Astrocyte (in vitro differentiated cells and primary cell): Measurements from ENCODE around the gene SH3RF1. TPM values are rescaled to one million over a fixed set of nuclear protein-coding genes. Genes with fewer than 3 reads are reported as not detected.

ENCODE experiments used
- DNase-seq: peaks from one replicate; pipeline ENCODE4 v3.0.0-alpha.2; 2010; ENCODE audit warnings: low read depth
- FAIRE-seq: peaks from 2 replicates; lab custom pipeline; 2011; peaks lifted over from hg19 to GRCh38; lab: Jason Lieb, UNC
- H2AFZ ChIP-seq: 2 replicates; pipeline ENCODE4 v1.6.0; 2012; ENCODE audit warnings: low read depth, low read length, inconsistent platforms
- H3K27ac ChIP-seq: 2 replicates; pipeline ENCODE4 v1.5.1; 2011; ENCODE audit warnings: low read depth, low read length, inconsistent platforms
- H3K27me3 ChIP-seq: 2 replicates; pipeline ENCODE4 v1.6.0; 2011; ENCODE audit warnings: low read length, inconsistent platforms; ENCODE audit not compliant: insufficient read depth
- H3K36me3 ChIP-seq: 2 replicates; pipeline ENCODE4 v1.5.1; 2011; ENCODE audit warnings: low read length, inconsistent platforms; ENCODE audit not compliant: insufficient read depth
- H3K4me1 ChIP-seq: 2 replicates; pipeline ENCODE4 v1.5.1; 2011; ENCODE audit warnings: low read length, inconsistent platforms; ENCODE audit not compliant: insufficient read depth
- H3K4me2 ChIP-seq: 2 replicates; pipeline ENCODE4 v1.6.0; 2012; ENCODE audit warnings: low read length, inconsistent platforms
- H3K4me3 ChIP-seq: 2 replicates; pipeline ENCODE4 v1.5.1; 2011; ENCODE audit warnings: low read depth, mild to moderate bottlenecking, low read length, inconsistent platforms; ENCODE audit not compliant: insufficient read depth
- H3K79me2 ChIP-seq: 2 replicates; pipeline ENCODE4 v1.6.0; 2012; ENCODE audit warnings: mild to moderate bottlenecking, low read length, inconsistent platforms; ENCODE audit not compliant: insufficient read depth
- H3K9ac ChIP-seq: 2 replicates; pipeline ENCODE4 v1.6.0; 2012; ENCODE audit warnings: mild to moderate bottlenecking, low read length, inconsistent platforms
- H3K9me3 ChIP-seq: 2 replicates; pipeline ENCODE4 v1.5.1; 2012; ENCODE audit warnings: low read depth, mild to moderate bottlenecking, low read length, inconsistent platforms; ENCODE audit not compliant: insufficient read depth
- H4K20me1 ChIP-seq: 2 replicates; pipeline ENCODE4 v1.6.0; 2012; ENCODE audit warnings: low read length, inconsistent platforms; ENCODE audit not compliant: insufficient read depth
- H3K27ac Mint-ChIP-seq: one replicate; pipeline ENCODE4 v1.8.0; 2021; ENCODE audit warnings: mild to moderate bottlenecking, mixed read lengths; ENCODE audit not compliant: unreplicated experiment
- H3K27me3 Mint-ChIP-seq: one replicate; pipeline ENCODE4 v1.8.0; 2021; ENCODE audit warnings: low read depth, mixed read lengths; ENCODE audit not compliant: unreplicated experiment
- H3K36me3 Mint-ChIP-seq: one replicate; pipeline ENCODE4 v1.8.0; 2021; ENCODE audit warnings: low read depth, mixed read lengths; ENCODE audit not compliant: unreplicated experiment
- H3K4me1 Mint-ChIP-seq: one replicate; pipeline ENCODE4 v1.8.0; 2021; ENCODE audit warnings: low read depth, mixed read lengths; ENCODE audit not compliant: unreplicated experiment
- H3K4me3 Mint-ChIP-seq: one replicate; pipeline ENCODE4 v1.8.0; 2021; ENCODE audit warnings: mild to moderate bottlenecking, moderate library complexity, mixed read lengths; ENCODE audit not compliant: unreplicated experiment
- H3K9me3 Mint-ChIP-seq: one replicate; pipeline ENCODE4 v1.8.0; 2021; ENCODE audit warnings: mild to moderate bottlenecking, mixed read lengths; ENCODE audit not compliant: unreplicated experiment
- EZH2 ChIP-seq: IDR thresholded peaks from 2 replicates; pipeline ENCODE4 v1.6.1; 2012; ENCODE audit warnings: mild to moderate bottlenecking, low read length, inconsistent platforms; ENCODE audit not compliant: insufficient read depth
- total RNA-seq: library from RNA; stranded (reverse); gene quantifications from 2 replicates; pipeline ENCODE4 v1.2.1, GENCODE V29; 2021
- TF ChIP-seq, protein P1 (sequence below): IDR thresholded peaks from 2 replicates; pipeline ENCODE4 v1.5.1; 2011; ENCODE audit warnings: low read depth, mild to moderate bottlenecking, inconsistent platforms, low read length, moderate library complexity; ENCODE audit not compliant: insufficient read depth

The SH3RF1 gene
- total RNA-seq, 1 donor from 2014 or later, result 25.9 TPM

DNA sequence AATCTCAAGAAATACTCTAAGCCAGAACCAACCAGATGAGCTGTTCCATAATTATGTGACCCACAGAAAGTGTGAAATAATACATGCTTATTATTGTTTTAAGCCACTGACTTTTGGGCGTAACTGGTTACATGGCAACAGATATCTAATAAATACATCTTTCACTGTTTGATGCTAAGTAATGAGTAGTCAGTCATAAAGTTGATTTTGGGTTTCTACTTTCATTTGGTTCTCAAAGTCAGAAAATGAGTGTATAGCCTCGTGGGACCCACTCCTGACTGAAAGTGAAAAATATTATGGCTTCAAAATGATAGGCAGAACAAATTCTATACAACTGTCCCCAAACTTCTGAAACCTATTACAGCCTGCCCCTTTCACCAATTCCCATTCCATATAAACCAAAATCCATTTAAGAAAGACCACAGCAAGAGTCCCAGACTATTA is 172.7 kb downstream of the SH3RF1 start:
- Histone ChIP-seq H4K20me1 (peaks cover 8% of the 10 kb centered on the region), H3K4me3 (no peak overlapping the region), H3K79me2 (peaks cover 26% of the 10 kb centered on the region), H3K27ac (peak overlapping the region; percentile 45), H3K4me2 (peak overlapping the region; percentile 38), H2AFZ (no peak overlapping the region), H3K36me3 (peaks cover 39% of the 10 kb centered on the region), H3K27me3 (no peaks in the 10 kb centered on the region), H3K9ac (no peak overlapping the region), H3K9me3 (no peaks in the 10 kb centered on the region), H3K4me1 (peaks cover 20% of the 10 kb centered on the region)
- Mint-ChIP-seq H3K4me3 (peak overlapping the region; percentile 8), H3K27me3 (no peaks in the 10 kb centered on the region), H3K36me3 (peaks cover 19% of the 10 kb centered on the region), H3K4me1 (peaks cover 21% of the 10 kb centered on the region), H3K9me3 (no peaks in the 10 kb centered on the region), H3K27ac (peak overlapping the region; percentile 9)
- DNase-seq (no peak), FAIRE-seq (no peak)
- TF ChIP-seq, protein P1, sequence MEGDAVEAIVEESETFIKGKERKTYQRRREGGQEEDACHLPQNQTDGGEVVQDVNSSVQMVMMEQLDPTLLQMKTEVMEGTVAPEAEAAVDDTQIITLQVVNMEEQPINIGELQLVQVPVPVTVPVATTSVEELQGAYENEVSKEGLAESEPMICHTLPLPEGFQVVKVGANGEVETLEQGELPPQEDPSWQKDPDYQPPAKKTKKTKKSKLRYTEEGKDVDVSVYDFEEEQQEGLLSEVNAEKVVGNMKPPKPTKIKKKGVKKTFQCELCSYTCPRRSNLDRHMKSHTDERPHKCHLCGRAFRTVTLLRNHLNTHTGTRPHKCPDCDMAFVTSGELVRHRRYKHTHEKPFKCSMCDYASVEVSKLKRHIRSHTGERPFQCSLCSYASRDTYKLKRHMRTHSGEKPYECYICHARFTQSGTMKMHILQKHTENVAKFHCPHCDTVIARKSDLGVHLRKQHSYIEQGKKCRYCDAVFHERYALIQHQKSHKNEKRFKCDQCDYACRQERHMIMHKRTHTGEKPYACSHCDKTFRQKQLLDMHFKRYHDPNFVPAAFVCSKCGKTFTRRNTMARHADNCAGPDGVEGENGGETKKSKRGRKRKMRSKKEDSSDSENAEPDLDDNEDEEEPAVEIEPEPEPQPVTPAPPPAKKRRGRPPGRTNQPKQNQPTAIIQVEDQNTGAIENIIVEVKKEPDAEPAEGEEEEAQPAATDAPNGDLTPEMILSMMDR, result no peak
- TF ChIP-seq EZH2, result no peak

DNA sequence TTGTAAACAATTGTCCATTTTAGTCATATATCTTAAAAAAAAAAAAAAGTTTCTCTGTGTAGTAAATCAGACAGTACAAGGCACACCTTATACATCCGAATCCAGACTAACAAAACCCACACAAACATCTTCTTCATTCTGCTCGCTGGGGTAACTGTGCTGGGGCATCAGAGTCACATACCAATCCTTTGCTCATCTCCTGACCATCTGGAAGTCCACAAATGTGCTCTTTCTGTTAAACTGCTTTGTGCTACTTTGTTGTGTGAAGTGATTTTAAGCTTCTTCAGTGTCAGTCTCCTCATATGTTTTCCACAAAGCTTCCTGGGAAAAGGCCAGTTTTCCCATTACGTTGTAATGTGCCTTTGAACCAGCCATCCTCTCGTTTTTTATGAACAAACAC is 174.5 kb downstream of the SH3RF1 start:
- H4K20me1 ChIP-seq, result peaks cover 7% of the 10 kb centered on the region
- H3K27me3 Mint-ChIP-seq, result no peaks in the 10 kb centered on the region
- no peak for FAIRE-seq
- TF ChIP-seq EZH2, result no peak
- TF ChIP-seq, protein P1, result no peak
- H3K27ac Mint-ChIP-seq, result no peak overlapping the region
- H3K9me3 ChIP-seq, result no peaks in the 10 kb centered on the region
- no peak overlapping the region for H3K27ac ChIP-seq
- H3K36me3 ChIP-seq, result peaks cover 38% of the 10 kb centered on the region
- H2AFZ ChIP-seq, result no peak overlapping the region
- DNase-seq, result no peak
- H3K9ac ChIP-seq, result no peak overlapping the region
- H3K4me3 Mint-ChIP-seq, result no peak overlapping the region
- no peak overlapping the region for H3K4me3 ChIP-seq
- no peaks in the 10 kb centered on the region for H3K27me3 ChIP-seq
- peaks cover 26% of the 10 kb centered on the region for H3K79me2 ChIP-seq
- H3K4me1 Mint-ChIP-seq, result peaks cover 21% of the 10 kb centered on the region
- H3K4me1 ChIP-seq, result peaks cover 20% of the 10 kb centered on the region
- no peak overlapping the region for H3K4me2 ChIP-seq
- peaks cover 28% of the 10 kb centered on the region for H3K36me3 Mint-ChIP-seq
- H3K9me3 Mint-ChIP-seq, result no peaks in the 10 kb centered on the region

DNA sequence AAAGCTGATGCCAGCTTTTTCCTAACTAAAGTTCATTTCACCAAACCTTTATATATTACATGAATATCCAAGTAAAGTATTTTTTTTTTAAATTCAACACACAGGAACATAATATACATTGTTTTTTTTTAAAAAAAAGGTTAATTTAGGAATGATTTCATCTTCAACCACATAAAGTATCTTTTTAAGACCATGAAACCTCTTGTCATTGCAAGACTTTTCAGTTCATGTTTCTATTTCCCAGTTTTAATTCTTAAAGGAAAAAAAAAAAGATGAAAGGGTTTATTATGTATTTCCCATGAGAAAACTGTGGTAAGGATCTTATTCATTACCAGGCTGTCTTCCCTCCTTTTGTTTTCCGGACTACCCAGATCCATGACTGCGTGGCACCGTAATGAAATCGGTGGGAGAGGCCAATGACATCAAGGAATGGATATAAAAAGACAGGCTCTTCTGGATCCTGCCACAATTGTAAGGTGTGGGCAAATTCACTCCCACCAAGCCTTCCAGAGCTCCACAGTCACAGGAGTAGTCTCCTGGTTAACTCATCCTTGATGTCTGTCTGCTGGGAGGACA is 176.0 kb downstream of the SH3RF1 start:
- Mint-ChIP-seq H3K27ac (no peak overlapping the region), H3K36me3 (peaks cover 28% of the 10 kb centered on the region), H3K27me3 (no peaks in the 10 kb centered on the region), H3K9me3 (peaks cover 3% of the 10 kb centered on the region), H3K4me3 (no peak overlapping the region), H3K4me1 (peaks cover 14% of the 10 kb centered on the region)
- Histone ChIP-seq H3K4me3 (no peak overlapping the region), H3K27ac (no peak overlapping the region), H3K27me3 (no peaks in the 10 kb centered on the region), H3K79me2 (peaks cover 21% of the 10 kb centered on the region), H3K4me2 (no peak overlapping the region), H2AFZ (no peak overlapping the region), H3K9ac (no peak overlapping the region), H4K20me1 (no peaks in the 10 kb centered on the region), H3K9me3 (peaks cover 5% of the 10 kb centered on the region), H3K4me1 (peaks cover 17% of the 10 kb centered on the region), H3K36me3 (peaks cover 34% of the 10 kb centered on the region)
- no peak for FAIRE-seq
- no peak for DNase-seq
- TF ChIP-seq, protein P1, result no peak
- no peak for TF ChIP-seq EZH2
